GM12872 (cell line): ENCODE data around the gene TMEM130.

Experiments used
- TF ChIP-seq, protein P1 (sequence below): IDR thresholded peaks from 3 replicates; pipeline ENCODE4 v1.5.1; 2011; ENCODE audit warnings: low read depth, mild to moderate bottlenecking, low read length, moderate library complexity; ENCODE audit not compliant: insufficient read depth

The TMEM130 gene

DNA sequence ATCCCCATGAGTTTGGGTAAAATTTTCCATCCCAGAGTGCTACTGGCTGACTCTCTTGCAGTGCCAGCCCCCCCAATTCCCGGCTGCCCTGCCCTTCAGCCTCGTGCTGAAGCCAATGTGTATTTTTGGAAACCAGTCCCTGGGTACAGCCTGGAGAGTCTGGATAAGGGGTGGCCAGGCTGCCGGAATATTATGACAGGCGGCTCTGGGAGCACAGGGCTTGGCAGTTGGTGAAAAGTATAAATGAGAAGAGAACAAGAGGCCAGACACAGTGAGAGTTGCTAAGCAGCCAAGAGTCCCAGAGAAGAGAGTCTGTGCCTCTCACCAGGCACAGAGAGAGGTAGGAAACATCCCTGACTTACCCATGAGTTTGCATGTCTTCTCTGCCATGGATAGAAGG, 53.6 kb downstream of the TMEM130 start:
- TF ChIP-seq, protein P1, sequence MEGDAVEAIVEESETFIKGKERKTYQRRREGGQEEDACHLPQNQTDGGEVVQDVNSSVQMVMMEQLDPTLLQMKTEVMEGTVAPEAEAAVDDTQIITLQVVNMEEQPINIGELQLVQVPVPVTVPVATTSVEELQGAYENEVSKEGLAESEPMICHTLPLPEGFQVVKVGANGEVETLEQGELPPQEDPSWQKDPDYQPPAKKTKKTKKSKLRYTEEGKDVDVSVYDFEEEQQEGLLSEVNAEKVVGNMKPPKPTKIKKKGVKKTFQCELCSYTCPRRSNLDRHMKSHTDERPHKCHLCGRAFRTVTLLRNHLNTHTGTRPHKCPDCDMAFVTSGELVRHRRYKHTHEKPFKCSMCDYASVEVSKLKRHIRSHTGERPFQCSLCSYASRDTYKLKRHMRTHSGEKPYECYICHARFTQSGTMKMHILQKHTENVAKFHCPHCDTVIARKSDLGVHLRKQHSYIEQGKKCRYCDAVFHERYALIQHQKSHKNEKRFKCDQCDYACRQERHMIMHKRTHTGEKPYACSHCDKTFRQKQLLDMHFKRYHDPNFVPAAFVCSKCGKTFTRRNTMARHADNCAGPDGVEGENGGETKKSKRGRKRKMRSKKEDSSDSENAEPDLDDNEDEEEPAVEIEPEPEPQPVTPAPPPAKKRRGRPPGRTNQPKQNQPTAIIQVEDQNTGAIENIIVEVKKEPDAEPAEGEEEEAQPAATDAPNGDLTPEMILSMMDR = no peak

DNA sequence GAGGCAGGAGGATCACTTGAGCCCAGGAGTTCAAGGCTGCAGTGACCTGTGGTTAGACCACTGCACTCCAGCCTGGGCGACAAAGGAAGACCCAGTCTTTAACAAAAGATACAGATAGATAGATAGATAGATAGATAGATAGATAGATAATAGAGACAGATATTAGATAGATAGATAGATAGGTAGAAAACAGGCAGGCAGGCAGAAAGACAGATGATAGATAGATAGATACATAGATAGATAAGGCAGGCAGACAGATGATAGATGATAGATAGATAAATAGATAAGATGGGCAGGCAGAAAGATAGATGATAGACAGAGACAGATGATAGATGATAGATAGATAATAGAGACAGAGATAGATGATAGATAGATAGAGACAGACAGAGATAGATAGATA, 54.5 kb downstream of the TMEM130 start:
- TF ChIP-seq, protein P1 = no peak

DNA sequence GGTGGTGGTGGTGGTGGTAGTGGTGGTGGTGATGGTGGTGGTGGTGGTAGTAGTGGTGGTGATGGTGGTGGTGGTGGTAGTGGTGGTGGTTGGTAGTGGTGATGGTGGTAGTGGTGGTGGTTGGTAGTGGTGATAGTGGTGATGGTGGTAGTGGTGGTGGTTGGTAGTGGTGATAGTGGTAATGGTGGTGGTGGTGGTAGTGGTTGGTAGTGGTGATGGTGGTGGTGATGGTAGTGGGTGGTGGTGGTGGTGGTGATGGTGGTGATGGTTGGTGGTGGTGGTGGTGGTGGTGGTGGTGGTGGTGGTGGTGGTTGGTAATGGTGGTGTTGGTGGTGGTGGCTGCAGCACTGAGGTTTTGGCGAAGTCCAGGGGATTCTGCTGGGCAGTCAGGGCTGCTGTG, 58.5 kb downstream of the TMEM130 start:
- TF ChIP-seq, protein P1 = no peak

DNA sequence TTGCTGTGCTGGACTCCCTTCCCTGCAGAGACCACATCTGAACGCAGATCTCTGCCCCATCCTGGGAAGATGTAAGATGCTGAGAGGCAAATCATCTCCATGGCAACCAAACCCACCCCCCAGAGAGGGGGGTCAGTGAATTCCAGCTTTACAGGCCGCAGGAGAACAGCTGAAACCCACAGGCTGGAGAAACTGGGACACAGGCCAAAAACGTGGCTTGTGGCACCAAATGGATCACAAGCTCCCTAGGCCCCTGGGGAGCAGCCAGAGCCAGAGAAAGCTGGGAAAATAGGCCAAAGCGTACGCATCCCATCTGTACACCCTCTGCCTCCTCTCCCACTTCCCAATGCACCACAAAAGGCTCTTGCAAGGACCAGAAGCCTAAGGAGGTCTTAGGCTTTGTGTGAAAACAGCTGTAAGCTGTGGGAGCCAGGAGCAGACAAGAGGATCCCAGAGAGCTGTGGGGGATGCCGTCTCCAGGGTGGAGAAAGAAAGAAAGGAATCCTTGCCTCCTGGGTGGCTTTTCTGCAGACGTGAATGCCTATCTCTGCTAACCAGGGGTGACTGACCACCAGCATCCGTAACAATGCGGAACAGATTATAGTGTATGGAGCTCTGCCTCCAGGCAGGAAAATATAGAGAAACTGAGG, 59.5 kb downstream of the TMEM130 start:
- TF ChIP-seq, protein P1 = no peak

DNA sequence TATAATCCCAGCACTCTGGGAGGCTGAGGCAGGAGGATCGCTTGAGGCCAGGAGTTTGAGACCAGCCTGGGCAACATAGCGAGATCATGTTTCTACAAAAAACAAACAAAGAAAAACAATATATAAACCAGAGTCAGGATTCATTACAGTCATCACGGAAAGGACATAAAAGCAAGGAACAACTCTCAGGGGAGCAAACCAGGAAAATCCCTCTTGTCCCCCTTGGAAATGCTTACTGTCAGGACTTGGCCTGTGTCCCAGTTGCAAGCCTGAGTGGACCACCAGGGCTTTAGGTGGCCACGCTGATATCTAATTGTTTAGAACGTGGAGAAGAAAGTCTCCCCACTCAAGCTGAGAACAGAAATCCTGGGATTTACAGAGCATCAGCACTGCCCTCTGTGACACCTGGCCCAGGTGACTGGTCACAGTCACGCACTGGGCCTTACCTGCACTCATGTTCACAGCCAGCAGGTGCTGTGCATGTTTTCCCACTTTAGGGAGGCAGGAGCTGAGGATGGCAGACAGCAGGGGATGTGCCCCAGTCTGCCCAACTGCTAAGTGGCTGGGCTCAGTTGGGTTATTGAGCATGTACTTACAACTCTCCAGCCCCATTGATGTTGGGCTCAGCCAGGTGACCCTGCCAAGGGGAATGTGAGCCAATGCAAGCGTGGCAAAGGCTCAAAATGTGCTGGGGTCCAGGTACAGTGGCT, 60.9 kb downstream of the TMEM130 start:
- TF ChIP-seq, protein P1 = no peak

DNA sequence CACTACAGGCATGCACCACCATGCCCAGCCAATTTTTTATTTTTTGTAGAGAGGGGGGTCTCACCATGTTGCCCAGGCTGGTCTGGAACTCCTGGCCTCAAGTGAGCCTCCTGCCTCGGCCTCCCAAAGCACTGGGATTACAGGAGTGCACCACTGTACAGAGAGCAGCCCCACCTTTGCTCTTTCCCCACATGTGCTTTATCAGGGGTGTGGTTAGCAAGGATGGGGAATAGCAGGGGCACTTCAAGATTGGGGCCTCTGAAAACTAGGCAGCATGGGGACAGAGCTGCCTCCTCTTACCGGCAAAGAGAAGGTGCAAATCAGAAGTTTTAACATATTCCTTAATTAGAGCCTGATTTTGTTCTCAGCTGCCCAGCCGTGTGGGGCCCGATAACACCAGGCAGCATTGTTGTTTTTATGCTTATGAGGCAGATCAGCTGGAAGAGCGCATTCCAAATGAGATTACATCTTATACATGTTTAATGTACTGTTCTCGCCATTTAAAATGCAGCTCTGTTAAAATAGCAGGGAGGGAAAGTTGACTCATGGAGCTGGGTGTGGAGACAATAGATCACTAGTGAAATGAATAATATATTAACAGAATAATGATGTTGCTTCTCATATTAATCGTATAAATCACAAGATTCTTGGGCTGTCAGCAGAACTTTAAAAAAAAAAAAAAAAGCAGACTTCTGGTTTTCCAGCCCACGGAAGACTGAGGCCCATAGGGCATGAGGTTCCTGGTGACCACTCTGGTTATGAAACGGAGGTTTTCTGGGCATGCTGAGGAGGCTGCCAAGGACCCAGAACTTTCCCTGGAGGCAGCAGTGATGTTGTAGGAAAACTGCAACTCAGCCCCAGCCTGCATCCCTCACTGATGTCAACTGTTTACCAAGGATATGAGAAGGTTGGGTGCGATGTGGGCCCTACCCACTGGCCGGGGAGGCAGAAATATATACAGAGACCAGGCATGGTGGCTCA, 62.5 kb downstream of the TMEM130 start:
- TF ChIP-seq, protein P1 = no peak

DNA sequence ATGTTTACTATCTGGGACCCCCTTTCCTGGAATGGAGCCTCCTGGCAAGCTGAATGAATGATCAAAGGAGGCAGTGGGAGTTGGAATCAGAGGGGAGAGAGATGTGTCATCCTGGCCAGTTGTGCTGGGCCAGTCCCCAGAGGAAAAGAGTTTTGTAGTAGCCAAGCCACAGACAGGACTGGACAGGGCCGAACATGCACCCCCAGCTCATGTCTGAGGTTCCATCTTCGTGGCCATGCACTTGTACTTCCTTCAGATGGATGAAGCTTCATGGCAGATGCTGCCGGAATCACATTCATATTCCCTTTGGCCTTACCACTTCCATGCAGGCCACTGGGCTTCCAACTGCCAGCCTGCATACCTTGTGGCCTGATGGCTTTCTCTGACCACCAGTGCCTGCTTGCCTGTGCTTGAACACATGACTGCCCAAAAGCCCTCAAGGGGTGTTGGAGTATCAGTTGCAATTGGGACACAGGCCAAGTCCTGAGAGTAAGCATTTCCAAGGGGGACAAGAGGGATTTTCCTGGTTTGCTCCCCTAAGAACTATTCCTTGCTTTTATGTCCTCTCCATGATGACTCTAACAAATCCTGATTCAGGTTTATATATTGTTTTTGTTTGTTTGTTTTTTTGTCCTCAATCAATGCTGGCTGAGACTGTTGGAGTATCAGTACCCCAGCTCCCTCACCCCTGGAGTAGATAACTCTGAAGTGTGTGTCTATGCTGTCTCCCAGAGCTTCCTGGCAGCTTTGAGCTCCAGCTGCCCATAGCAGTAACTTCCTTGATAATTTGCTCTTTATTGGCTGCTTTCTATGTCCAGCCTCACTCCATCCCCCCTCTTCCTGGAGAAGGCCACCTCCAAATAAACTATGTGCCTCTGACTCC, 63.6 kb downstream of the TMEM130 start:
- TF ChIP-seq, protein P1 = no peak
